ENCODE measurements around the gene CDKAL1.
"Not testable (repeated sequence)": the region's sequence is repeated elsewhere in the genome, so short reads cannot be mapped to it uniquely, and the experiment has no call there.

CDKAL1 gene

DNA sequence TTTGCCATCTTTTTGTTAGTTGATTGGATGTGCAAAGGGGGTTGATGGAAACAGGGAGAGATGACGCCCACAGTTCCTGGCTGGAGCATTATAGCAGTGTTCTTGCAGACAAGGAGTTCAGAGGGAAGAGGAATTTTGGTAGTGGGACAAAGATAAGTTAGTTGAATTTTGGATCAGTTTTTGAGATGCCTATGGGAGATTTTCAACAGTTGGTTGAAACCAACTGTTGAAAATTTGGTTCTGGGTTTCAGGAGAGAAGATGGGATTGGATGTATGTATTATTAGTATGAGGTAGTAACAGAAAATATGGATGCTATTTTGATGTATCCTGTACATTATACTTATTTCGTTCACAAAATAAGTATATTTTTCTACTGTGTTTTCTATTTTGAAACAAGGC, 274.2 kb downstream of the CDKAL1 start:
- no peak for DNase-seq

DNA sequence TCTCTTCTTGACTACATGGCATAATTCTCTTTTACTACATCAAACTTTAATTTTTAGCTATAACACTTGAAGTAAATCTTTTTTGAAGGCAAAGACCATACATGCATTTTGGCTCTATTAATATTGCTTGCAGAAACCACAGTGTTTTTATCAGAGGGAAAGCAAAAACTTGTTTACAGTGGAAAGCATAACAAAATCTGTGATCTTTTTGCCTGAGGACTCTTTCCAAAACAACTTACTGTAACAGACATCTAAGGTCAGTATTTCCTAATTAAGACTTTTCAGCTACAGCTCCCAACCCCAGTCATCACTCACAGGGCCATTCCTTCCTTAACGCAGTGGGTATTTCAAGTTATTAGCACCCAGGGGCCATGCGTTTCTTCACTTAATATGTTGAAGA, 274.7 kb downstream of the CDKAL1 start:
- no peak for DNase-seq

DNA sequence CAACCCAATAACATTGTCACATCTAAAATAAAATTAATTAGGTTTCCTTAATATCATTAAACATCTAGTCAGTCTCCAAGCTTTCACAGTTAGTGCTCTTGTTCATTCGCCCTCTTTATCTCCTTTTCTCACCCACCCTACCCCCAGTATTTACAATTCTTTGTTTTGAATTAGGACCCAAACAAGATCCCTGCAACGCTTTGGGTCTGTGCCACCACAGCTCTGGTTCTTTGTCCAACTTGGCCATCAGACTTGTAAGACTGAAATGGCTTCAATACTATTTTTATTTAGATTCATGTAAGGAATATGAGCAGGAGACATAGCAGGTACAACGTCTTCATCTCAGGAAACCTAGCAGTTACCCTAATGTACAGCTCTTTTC, 276.5 kb downstream of the CDKAL1 start:
- no peak for DNase-seq

DNA sequence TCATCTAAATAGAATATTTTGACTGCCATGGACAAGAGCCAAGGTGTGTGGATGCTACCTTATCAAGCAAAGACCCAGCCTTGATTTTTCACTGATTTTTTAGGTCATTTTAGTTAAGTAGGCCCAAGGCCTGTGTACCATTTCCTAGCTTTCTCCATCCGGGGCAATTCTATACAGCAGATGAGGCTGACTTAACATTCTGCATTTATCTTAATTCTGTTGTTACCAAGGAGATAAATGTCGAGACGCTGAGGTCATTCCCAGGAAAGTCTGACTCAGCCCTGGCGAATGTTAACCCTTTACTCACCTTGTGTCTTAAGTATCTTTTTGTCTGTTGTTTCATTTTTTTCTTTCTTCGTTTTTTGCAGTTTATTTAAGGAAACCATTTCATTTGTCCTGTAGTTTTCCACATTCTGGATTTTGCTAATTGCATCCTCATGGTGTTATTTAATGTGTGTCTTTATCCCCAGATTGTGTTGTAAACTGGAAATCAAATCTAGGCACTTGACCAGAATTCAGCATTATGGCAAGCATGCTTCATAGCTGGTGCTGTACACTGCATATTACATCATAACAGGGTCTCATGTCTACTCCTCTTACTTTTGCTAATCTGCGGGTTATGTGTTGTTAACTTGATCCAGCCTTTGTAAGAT, 277.0 kb downstream of the CDKAL1 start:
- DNase-seq: no peak

DNA sequence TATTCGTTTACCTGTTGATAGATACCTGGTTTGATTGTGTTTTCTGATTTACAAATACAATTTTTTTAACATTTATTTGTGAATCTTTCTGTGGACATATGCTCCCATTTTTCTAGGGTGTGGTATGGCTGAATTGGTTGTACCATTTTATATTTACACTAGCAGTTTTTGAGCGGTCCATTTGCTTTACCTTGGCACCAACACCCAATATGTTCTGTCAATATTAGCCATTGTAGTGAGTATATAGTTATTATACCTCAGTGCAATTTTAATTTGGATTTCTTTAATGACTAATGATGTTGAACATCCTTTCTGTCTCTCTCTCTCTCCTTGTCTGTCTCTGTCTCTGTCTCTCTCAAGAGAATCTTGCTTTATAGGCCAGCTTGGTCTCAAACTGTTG, 278.5 kb downstream of the CDKAL1 start:
- no peak for DNase-seq

DNA sequence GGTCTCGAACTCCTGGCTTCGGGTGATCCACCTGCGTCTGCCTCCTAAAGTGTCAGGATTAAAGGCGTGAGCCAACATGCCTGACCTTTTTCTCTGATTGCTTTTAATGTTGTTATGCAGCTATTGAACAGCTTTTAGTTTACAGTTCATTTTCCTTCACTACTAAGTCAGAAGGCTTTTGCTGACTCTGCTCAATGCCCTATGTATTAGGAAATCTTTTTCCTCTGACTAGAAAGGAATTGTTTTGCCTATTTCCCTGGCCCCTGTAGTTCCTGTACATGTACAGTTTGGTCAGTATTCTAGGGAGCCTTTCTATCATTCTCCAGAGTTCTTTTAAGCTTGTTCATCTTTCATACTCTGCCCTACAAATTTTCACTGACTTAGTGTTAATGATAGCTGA, 280.2 kb downstream of the CDKAL1 start:
- no peak for DNase-seq

DNA sequence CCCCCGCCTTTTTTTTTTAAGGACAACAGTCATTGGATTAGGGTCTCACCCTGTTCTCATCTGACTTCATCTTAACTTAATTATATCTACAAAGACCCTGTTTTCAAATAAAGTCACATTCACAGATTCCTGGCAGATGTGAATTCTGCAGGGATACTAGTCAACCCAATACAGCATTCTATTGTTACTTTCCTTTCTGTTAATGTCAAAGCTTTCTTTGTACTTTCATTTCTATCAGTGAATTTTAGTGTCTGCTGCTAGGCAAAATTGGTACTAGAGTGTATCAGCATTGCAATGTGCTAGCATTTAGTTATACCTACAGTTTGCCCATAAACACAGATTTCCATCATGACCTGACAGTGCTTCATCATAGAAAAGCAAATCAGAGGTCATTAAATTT, 281.9 kb downstream of the CDKAL1 start:
- DNase-seq: no peak

DNA sequence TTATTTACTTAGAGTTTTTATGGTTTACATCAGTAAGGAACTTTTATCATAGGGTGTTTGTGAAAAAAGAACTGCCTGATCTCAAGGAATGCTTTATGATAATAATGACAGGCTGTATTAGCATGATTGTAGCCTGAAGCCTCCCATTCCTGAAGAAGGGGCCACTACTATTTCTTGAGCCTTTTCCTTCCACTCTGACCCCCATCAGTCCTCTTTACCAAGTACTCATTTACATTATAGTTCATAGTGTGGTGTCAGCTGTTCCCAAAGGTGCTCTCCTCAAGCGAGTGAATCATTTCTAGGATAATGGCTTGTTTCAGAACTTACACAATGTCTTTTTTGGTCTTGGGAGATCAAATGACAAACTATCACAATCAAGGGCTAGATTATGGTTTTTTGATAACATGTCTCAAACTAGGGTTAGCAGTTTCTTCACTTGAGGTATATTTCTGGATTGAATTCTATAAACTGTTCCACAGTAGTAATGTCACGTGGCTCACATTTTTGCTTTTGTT, 283.6 kb downstream of the CDKAL1 start:
- DNase-seq: no peak

DNA sequence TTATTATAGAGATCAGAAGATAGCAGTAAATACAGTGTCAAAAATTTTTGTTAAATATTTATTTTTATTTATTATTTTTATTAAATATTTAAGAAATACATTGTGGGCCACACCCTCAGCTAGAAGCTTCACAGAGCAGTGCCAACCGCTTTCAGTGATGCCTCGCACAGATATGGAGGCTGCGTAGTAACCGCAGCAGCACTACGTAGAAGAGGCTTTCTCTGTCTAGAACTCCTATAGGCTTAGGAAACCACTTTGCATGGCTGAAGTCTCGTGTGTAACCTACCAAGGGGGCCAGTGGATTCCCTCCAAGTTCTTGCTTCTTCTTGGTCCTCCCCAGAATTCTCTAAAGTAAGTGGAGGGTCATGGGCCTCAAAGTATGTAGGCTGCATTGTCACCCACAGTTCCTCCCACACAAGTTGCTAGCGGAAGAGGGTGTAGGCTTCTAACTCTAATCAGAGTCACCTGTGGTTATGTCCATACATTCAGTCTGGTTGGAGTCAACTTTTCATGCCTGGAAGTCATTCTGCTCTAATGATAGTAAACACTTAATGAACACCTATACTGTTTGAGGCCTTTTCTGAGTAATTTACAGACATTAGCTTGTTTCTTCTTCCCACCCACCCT, 285.6 kb downstream of the CDKAL1 start:
- DNase-seq: no peak

DNA sequence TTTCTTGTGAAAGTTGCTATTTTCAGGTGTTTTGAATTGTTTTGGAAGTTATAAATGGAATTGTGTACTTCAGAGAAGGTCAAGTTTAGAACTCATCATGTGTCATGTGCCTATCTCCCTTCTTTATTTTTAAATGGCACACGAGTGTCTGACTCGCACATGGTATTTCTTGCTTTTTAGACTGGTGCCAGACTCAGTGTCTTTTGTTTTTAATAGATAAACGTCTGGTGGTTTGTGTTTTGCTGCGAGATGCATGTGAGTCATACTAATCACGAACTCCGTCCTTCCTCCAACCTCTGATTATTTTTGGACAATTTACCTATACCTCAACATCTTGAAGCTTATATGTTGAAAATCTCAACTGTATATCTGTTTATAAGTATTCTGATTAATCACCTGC, 292.1 kb downstream of the CDKAL1 start:
- DNase-seq: no peak

DNA sequence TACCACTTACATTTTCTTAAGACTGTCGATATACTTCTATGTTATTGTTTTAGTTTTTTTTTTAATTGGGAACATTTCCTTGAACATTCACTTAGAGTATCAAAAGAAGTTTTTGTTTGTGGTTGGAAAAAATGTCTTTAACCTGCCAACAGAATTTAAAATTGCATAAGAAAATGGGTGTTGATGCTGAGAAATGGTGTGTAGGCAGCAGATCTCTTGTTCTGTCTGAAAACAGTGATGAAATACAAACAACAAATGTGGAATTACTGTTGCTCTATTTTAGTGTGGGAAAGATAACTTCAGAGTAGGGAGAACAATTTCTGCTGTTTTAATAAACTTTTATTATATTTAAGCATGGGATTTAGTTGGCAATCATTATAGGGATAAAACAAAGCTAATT, 293.5 kb downstream of the CDKAL1 start:
- DNase-seq: no peak

DNA sequence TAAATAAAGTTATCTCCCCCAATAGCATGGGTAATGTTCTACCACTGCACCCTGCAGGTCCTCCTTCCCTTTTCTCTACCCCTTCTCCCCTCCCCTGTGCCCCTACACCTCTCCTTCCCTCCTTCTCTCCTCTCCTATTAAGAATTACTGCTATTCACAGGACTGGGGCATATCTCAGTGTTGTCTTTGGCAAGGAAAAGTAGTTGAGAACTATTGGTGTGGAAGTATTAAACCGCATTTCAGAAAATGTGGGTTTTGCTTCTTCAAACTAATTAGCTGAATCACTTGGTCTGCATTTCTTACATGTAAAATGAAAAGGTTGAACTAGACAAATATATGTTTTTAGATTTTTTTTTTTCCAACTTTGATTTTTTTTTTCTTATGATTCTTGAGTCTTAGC, 296.3 kb downstream of the CDKAL1 start:
- no peak for DNase-seq

DNA sequence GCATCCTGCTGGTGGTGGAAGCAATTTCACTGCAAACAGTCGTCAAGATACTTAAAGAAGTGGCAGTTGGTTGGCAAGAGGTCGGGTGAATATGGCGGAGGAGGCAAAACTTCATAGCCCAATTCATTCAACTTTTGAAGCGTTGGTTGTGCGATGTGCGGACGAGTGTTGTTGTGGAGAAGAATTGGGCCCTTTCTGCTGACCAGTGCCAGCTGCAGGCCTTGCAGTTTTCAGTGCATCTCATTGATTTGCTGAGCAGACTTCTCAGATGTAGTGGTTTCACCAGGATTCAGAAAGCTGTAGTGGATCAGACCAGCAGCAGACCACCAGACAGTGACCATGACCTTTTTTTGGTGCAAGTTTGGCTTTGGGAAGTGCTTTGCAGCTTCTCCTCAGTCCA, 297.0 kb downstream of the CDKAL1 start:
- not testable (repeated sequence) for DNase-seq

DNA sequence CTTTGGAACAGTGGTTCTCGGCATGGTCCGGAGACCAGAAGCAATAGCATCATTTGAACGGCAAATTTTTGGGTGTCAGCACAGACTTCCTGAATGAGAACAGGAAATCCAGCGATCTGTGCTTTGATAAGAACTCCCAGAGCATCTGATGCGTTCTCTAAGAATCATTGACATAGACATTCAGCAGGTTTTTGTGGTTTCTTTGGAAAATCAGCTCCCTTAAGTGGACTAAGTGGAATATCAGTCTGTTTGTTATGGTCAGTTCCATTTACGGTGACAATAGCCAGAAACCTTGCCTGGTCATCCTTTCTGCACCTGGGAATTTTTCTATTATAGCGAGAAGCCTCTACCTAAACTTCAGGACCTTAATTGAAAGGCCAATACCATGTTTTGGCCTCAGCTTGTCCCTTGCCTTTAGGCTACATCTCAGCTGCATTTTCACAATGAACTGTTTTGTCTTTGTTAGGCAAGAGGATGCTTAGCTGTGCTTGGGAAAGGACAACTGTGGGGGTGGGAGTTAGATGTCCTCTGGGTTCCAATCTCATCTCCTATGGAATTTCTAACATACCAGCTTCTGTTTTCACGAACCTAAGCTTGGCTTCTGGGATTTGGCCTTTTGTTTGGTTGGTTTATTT, 299.7 kb downstream of the CDKAL1 start:
- no peak for DNase-seq

DNA sequence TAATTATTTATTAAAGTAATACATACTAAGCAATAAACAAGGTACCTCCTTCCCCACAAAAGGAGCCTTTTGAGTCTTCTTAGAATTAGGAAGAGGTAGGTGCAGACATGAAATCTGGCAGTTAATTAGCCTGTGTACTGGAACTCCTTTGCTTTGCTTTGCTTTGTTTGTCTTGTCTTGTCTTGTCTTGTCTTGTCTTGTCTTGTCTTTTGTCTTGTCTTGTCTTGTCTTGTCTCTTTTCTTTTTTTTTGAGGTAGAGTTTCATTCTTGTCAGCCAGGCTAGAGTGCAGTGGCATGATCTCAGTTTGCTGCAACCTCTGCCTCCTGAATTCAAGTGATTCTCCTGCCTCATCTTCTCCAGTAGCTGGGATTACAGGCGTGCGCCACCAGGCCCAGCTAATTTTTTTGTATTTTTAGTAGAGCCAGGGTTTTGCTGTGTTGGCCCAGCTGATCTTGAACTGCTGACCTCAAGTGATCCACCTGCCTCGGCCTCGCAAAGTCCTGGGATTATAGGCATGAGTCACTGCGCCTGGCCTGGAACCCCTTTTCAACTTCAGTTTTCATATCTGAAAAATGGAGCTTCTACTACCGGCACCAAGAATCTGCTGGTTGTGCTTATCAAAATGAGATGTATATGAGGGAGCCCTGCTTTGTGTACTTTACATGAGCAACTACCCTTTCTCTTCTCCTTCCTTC, 301.2 kb downstream of the CDKAL1 start:
- no peak for DNase-seq

DNA sequence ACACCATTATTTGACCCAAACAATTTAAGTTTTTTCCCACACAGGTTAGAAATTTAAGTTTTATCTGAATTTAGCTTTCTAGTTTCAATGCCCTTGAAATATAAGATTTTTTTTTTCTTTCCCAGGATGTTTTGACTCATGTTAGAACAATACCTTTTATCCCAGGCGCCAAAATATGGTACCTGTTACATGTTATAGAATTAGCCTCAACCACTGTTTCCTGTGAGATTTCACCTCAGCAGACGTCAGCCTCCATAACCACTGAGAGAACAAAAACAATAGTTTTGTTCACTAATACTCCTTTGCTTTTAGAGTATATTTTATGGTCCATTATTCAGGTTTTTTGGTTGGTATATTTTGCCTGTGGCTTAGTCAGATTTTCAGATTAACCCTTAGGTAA, 302.9 kb downstream of the CDKAL1 start:
- DNase-seq: no peak

DNA sequence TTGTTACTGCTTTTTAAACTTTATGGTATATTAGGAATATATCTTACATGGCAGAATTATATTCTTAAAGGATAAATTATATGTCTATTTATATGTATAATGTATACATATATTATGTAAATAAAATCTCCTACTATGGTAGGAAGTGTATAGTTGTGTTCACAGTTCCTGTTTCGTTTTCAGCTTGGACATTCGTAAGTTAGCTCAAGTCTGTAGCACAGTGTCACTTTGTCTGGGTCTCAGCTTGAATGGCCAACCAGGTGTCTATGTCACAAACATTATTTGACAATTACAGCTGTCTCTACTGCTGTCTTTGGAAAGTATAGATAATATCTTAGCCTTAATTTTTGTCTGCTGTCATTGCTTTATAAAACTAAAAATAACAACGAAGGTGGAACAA, 303.9 kb downstream of the CDKAL1 start:
- DNase-seq: no peak

DNA sequence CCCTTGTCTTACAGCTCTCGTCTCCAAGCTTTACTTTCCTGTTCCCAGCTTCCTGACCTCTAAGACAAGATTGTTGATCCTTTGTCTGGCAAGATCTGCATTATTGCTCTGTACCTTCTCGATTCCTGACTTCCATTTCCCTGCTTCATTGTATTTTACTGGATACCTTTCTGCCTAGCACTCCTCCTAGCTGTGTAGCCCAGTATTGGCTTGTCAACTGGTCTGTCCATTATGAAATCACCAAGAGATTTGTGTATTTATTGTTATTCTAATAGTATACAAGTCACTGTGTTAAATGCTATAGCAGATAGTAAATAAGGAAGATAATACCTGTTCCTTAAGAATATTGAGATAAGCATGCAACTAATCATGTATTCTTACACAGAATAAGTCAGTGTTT, 305.4 kb downstream of the CDKAL1 start:
- no peak for DNase-seq

DNA sequence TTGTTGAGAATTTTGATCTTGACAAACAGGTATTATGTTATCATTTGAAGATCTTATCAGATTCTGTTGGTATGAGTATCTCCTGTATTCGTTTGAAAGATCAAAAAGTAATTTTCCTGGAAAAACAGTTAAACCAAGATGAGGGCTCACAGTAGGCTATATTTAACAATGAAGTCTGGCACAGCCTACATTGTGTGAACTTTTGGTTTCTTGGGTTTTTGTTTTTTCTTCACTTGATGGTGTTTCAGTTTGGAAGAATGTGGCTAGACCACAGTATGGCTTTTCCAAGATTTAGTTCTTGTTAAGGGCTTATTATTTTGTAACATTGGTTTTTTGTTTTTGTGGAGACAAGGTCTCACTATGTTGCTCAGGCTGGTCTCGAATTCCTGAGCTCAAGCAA, 306.4 kb downstream of the CDKAL1 start:
- no peak for DNase-seq

DNA sequence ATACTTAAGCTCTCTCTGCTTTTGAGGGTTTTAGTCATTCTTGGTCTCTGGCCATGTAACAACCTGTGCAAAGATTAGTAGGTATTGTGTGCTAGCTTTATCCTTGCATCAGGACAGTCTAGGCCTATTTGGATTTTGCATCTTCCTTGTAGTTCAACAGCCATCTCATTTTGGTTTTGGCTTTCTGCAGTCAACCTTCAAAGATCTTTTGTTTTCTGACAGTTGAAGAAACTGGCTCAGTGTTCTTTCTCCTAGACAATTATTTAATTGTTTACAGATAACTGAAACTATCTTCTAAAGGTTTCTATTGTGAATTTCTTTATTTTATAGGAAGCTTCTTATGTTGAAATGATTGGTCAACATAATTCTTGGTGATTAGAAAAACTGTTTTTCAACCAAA, 307.5 kb downstream of the CDKAL1 start:
- no peak for DNase-seq

DNA sequence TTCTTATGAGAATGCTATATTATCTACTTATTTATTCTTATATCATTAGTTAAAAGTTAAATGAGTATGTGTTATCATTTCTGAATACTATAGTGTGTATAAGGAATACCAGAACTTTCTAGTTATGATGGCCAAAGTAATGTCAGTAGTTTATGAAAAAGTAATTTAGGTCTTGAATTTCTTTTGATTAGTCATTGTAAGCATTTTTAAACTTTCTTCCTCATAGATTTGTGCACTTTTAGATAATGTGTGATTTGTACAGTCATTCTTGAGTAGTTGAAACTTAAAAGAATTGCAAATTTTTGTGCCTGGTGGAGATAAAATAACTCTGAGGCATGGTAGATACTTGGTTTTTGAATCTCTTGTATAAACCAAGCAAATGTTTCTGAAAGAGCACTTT, 311.3 kb downstream of the CDKAL1 start:
- no peak for DNase-seq

DNA sequence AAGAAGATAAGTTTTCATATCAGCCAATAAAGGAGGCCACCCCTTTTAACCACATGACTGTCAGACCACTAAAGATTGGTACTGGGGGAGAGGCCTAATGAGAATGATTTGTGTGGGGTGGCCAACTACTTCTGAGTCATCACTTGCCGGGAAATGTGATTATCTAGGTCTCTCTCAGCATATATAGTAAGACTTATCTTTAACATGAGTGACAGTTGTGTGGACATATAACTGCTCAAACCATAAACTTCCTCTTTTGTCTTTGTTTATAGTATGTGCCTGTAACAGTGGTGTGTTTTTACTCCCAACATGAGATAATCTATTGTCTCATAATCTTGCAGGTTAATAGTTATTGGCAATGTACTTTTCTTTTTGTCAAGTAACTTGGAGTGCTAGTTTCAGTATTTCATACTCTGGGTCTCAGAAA, 312.4 kb downstream of the CDKAL1 start:
- DNase-seq: no peak

DNA sequence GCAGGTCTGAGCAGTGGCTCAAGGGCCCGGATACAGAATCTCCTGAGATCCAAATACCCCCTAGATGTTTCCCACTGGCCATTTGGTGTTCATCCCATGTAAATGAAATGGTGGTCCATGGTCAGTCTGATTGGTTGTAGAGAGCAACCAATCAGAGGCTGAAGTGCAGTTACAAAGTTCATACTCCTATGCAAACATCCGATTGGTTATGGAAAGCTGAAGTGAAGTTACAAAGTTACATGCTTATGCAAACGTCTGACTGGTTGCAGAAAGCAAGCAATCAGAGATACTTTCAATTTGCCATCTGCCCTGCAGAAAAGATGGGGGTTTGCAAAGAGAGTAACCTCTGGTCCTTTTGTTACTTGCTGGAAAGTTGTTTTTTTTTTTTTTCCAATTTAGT, 313.6 kb downstream of the CDKAL1 start:
- DNase-seq: no peak
